ENCODE measurements around the gene CLEC4F. TPM values are rescaled to one million over a fixed set of nuclear protein-coding genes. Genes with fewer than 3 reads are reported as not detected.
A peak's percentile ranks its signal among the peaks of the same experiment; 100 is the strongest.

The CLEC4F gene
- total RNA-seq, 1 experiment from 2014 or later, result not detected

DNA sequence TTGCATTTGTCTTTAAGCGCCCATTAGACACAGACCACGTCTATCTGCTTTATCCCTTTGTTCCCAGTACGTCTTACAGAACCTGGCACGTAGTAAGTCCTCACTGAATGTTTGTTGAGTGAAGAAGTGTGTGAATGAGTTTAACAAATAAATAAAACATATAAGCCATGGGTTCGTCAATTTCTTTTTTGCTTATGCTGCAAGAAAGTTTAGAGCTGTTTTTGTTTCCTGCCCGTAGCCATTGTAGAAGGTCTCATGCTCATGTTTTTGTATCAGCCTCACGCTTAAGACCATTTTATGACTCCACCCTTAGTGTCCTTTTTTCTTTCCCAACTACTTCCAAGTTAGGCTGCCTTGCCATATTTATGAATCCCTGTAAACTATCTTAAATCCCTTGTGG lies 54.9 kb downstream of the CLEC4F start:
- Histone ChIP-seq H3T11ph (ENCODE audit: low read length) (no peak overlapping the region), H4K8ac (replicated peaks; ENCODE audit: insufficient read length, low read depth, low read length) (no peak overlapping the region), H3K9me3 (ENCODE audit: control insufficient read depth, low read depth, low read length) (no peaks in the 10 kb centered on the region), H3K23ac (ENCODE audit: insufficient read length, low read depth, low read length) (no peak overlapping the region), H3K4me2 (ENCODE audit: insufficient read depth, insufficient read length, low read length) (peak overlapping the region; percentile 95), H3K79me1 (ENCODE audit: insufficient read depth, low read depth, low read length, poor library complexity, severe bottlenecking) (no peaks in the 10 kb centered on the region), H2BK12ac (ENCODE audit: insufficient read length, low read depth, low read length) (no peak overlapping the region), H2AK5ac (ENCODE audit: insufficient read length, low read length) (peak overlapping the region; percentile 73), H3K9ac (ENCODE audit: extremely low read depth, insufficient read length, low read length) (no peak overlapping the region), H4K91ac (ENCODE audit: insufficient read length, low read depth, low read length) (no peak overlapping the region), H3K14ac (ENCODE audit: insufficient read depth, low read length) (no peak overlapping the region), H3K79me2 (ENCODE audit: insufficient read depth, low read length) (peaks cover 34% of the 10 kb centered on the region; the same call in 1 of the 2 replicates), H2BK20ac (ENCODE audit: low read depth, low read length, poor library complexity, severe bottlenecking) (no peak overlapping the region), H2BK120ac (ENCODE audit: low read depth, low read length, poor library complexity, severe bottlenecking) (no peak overlapping the region), H3K18ac (ENCODE audit: insufficient read length, low read depth, low read length) (no peak overlapping the region), H3K27ac (ENCODE audit: insufficient read length, low read depth, low read length) (no peak overlapping the region), H3K23me2 (ENCODE audit: insufficient read length, low read depth, low read length, poor library complexity, severe bottlenecking) (peaks cover 5% of the 10 kb centered on the region), H4K5ac (ENCODE audit: insufficient read length, low read depth, low read length) (no peak overlapping the region), H3K4ac (ENCODE audit: low read depth, low read length) (no peak overlapping the region), H3K4me1 (ENCODE audit: insufficient read depth, low read length) (peaks cover 10% of the 10 kb centered on the region; the same call in 1 of the 2 replicates), H4K20me1 (ENCODE audit: control insufficient read depth, insufficient read depth, insufficient read length) (no peaks in the 10 kb centered on the region), H3K56ac (ENCODE audit: insufficient read length, low read depth, low read length) (no peak overlapping the region), H2AFZ (ENCODE audit: low read length) (no peak overlapping the region), H2BK15ac (ENCODE audit: low read depth, low read length) (no peak overlapping the region), H3K27me3 (ENCODE audit: insufficient read depth, low read length) (no peaks in the 10 kb centered on the region), H2BK5ac (ENCODE audit: insufficient read length, low read length) (no peak overlapping the region)
- H3K36me3 Mint-ChIP-seq (ENCODE audit: insufficient read depth in 1 of 3, low read depth in 3 of 3), result peaks cover 6 to 10% (median 7%) of the 10 kb centered on the region in 3 experiments; a peak in 6 of 7 replicates
- TF ChIP-seq, protein P1, sequence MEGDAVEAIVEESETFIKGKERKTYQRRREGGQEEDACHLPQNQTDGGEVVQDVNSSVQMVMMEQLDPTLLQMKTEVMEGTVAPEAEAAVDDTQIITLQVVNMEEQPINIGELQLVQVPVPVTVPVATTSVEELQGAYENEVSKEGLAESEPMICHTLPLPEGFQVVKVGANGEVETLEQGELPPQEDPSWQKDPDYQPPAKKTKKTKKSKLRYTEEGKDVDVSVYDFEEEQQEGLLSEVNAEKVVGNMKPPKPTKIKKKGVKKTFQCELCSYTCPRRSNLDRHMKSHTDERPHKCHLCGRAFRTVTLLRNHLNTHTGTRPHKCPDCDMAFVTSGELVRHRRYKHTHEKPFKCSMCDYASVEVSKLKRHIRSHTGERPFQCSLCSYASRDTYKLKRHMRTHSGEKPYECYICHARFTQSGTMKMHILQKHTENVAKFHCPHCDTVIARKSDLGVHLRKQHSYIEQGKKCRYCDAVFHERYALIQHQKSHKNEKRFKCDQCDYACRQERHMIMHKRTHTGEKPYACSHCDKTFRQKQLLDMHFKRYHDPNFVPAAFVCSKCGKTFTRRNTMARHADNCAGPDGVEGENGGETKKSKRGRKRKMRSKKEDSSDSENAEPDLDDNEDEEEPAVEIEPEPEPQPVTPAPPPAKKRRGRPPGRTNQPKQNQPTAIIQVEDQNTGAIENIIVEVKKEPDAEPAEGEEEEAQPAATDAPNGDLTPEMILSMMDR (conservative IDR thresholded peaks at IDR 0.05), result no peak
- H3K27ac Mint-ChIP-seq, result peak overlapping the region in 1 of 3 experiments; percentile 41; a peak in 3 of 7 replicates
- peaks cover 37 to 45% of the 10 kb centered on the region in 2 experiments for H3K4me1 Mint-ChIP-seq
- DNase-seq, result no peak
- H3K9me3 Mint-ChIP-seq, result no peaks in the 10 kb centered on the region; a peak in 1 of 5 replicates
- H3K27me3 Mint-ChIP-seq (ENCODE audit: low read depth), result no peaks in the 10 kb centered on the region
- WGBS (ENCODE audit: extremely low coverage, insufficient read length, low lambda C conversion rate), result no CpG with 5 or more reads among the region's 7 CpGs
- H3K4me3 Mint-ChIP-seq, result peak overlapping the region; percentile 27 to 91; a peak in 4 of 5 replicates
